Trophoblast cell (in vitro differentiated cells and primary cell): ENCODE measurements around the gene SEL1L3.
A peak's percentile ranks its signal among the peaks of the same experiment; 100 is the strongest.
"Not testable (repeated sequence)": the region's sequence is repeated elsewhere in the genome, so short reads cannot be mapped to it uniquely, and the experiment has no call there.

ENCODE experiments used
- DNase-seq, 2 donors: peaks; one replicate each; pipeline ENCODE4 v3.0.0-alpha.2; 2016
- H2AFZ ChIP-seq: 2 replicates; pipeline ENCODE4 v1.6.1; 2013; ENCODE audit warnings: low read length, moderate library complexity, mild to moderate bottlenecking; ENCODE audit not compliant: insufficient read depth, poor library complexity
- H2AK5ac ChIP-seq: 2 replicates; pipeline ENCODE4 v1.6.1; 2013; ENCODE audit warnings: mild to moderate bottlenecking, low read length
- H2BK120ac ChIP-seq: 2 replicates; pipeline ENCODE4 v1.6.1; 2013; ENCODE audit warnings: low read length, mild to moderate bottlenecking, moderate library complexity; ENCODE audit not compliant: insufficient read depth, poor library complexity
- H2BK12ac ChIP-seq: 2 replicates; pipeline ENCODE4 v1.6.1; 2013; ENCODE audit warnings: mild to moderate bottlenecking, low read length, moderate library complexity
- H2BK5ac ChIP-seq: 2 replicates; pipeline ENCODE4 v1.6.1; 2013; ENCODE audit warnings: low read length, low read depth, moderate library complexity, mild to moderate bottlenecking; ENCODE audit not compliant: poor library complexity
- H3K14ac ChIP-seq: 2 replicates; pipeline ENCODE4 v1.6.1; 2013; ENCODE audit warnings: mild to moderate bottlenecking, low read length
- H3K18ac ChIP-seq: 2 replicates; pipeline ENCODE4 v1.6.1; 2013; ENCODE audit warnings: mild to moderate bottlenecking, low read length
- H3K23ac ChIP-seq: 2 replicates; pipeline ENCODE4 v1.6.1; 2013; ENCODE audit warnings: low read length
- H3K27ac ChIP-seq: 2 replicates; pipeline ENCODE4 v1.5.1; 2013; ENCODE audit warnings: low read depth, mild to moderate bottlenecking, inconsistent platforms, low read length, moderate library complexity
- H3K27me3 ChIP-seq: 2 replicates; pipeline ENCODE4 v1.6.1; 2013; ENCODE audit warnings: inconsistent platforms, mild to moderate bottlenecking, low read length, moderate library complexity; ENCODE audit not compliant: insufficient read depth
- H3K36me3 ChIP-seq, 2 experiments: 1 replicate in 1 of 2; 2 replicates in 1 of 2; pipeline ENCODE4 v1.6.1; 2013; ENCODE audit warnings: low read length in 2 of 2, mild to moderate bottlenecking in 2 of 2, moderate library complexity in 1 of 2; ENCODE audit not compliant: insufficient read depth in 2 of 2, control insufficient read depth in 1 of 2
- H3K4ac ChIP-seq: 2 replicates; pipeline ENCODE4 v1.6.1; 2013; ENCODE audit warnings: low read depth, mild to moderate bottlenecking, low read length, moderate library complexity
- H3K4me1 ChIP-seq, 2 experiments: 1 replicate in 1 of 2; 2 replicates in 1 of 2; pipeline ENCODE4 v1.6.1; 2013; ENCODE audit warnings: low read length in 2 of 2, mild to moderate bottlenecking in 2 of 2, moderate library complexity in 1 of 2; ENCODE audit not compliant: insufficient read depth in 2 of 2, control insufficient read depth in 1 of 2
- H3K4me2 ChIP-seq: 2 replicates; pipeline ENCODE4 v1.6.1; 2013; ENCODE audit warnings: inconsistent platforms, mild to moderate bottlenecking, low read length, moderate library complexity
- H3K4me3 ChIP-seq: 2 replicates; pipeline ENCODE4 v1.5.1; 2013; ENCODE audit warnings: mild to moderate bottlenecking, low read depth, low read length, inconsistent platforms
- H3K79me1 ChIP-seq: one replicate; pipeline ENCODE4 v1.6.1; 2013; ENCODE audit warnings: low read length
- H3K79me2 ChIP-seq: 2 replicates; pipeline ENCODE4 v1.6.1; 2013; ENCODE audit warnings: low read length, mild to moderate bottlenecking; ENCODE audit not compliant: control insufficient read depth, insufficient read depth, poor library complexity
- H3K9ac ChIP-seq: 2 replicates; pipeline ENCODE4 v1.6.1; 2013; ENCODE audit warnings: mild to moderate bottlenecking, low read length
- H3K9me3 ChIP-seq: 2 replicates; pipeline ENCODE4 v1.6.1; 2013; ENCODE audit warnings: low read depth, mild to moderate bottlenecking, control low read depth, inconsistent platforms, low read length; ENCODE audit not compliant: insufficient read depth
- H4K12ac ChIP-seq: 2 replicates; pipeline ENCODE4 v1.6.1; 2013; ENCODE audit warnings: low read depth, mild to moderate bottlenecking, low read length, moderate library complexity
- H4K8ac ChIP-seq: 2 replicates; pipeline ENCODE4 v1.6.1; 2013; ENCODE audit warnings: low read depth, mild to moderate bottlenecking, low read length, moderate library complexity
- H4K91ac ChIP-seq: one replicate; pipeline ENCODE4 v1.6.1; 2013; ENCODE audit warnings: low read depth, mild to moderate bottlenecking, low read length, moderate library complexity
- WGBS: extraction: QIAGEN DNeasy Blood & Tissue Kit; methylation state at CpG from one replicate; pipeline ENCODE4 v1.1.7; 2013; ENCODE audit warnings: missing lambda C conversion rate; ENCODE audit not compliant: insufficient read length, insufficient coverage; ENCODE audit errors: extremely low coverage; 5-methylcytosine and 5-hydroxymethylcytosine counted together

Gene SEL1L3

GRCh38 chr4:25866401-25866800, 3.6 kb upstream of the SEL1L3 start:
- H3K9me3 ChIP-seq, H3K79me2 ChIP-seq, H4K91ac ChIP-seq, H3K4me1 ChIP-seq, H2BK12ac ChIP-seq, H3K36me3 ChIP-seq, H4K12ac ChIP-seq, H3K9ac ChIP-seq, H3K23ac ChIP-seq, H2AFZ ChIP-seq, H3K79me1 ChIP-seq, H2BK120ac ChIP-seq, H3K14ac ChIP-seq, H2AK5ac ChIP-seq, H4K8ac ChIP-seq, DNase-seq, H3K4me3 ChIP-seq, H3K4me2 ChIP-seq, H2BK5ac ChIP-seq, H3K4ac ChIP-seq, H3K18ac ChIP-seq, H3K27me3 ChIP-seq, H3K27ac ChIP-seq: not testable (repeated sequence)
- no CpG with 5 or more reads among the region's 4 CpGs for WGBS

GRCh38 chr4:25865586-25865985, 2.8 kb upstream of the SEL1L3 start:
- no peak overlapping the region for H2AK5ac ChIP-seq
- no peaks in the 10 kb centered on the region for H3K79me2 ChIP-seq
- DNase-seq: peak; percentile 91 to 94
- H3K4me2 ChIP-seq: no peak overlapping the region
- H3K18ac ChIP-seq: no peak overlapping the region
- H3K23ac ChIP-seq: no peak overlapping the region
- no peak overlapping the region for H2BK12ac ChIP-seq
- H3K4me1 ChIP-seq: peaks cover 0 to 5% of the 10 kb centered on the region in 2 experiments
- H4K12ac ChIP-seq: no peak overlapping the region
- no peak overlapping the region for H3K9ac ChIP-seq
- H3K27me3 ChIP-seq: peaks cover 3% of the 10 kb centered on the region
- no peak overlapping the region for H4K8ac ChIP-seq
- no peaks in the 10 kb centered on the region for H3K79me1 ChIP-seq
- H4K91ac ChIP-seq: no peak overlapping the region
- H3K14ac ChIP-seq: no peak overlapping the region
- H3K4me3 ChIP-seq: no peak overlapping the region
- no peak overlapping the region for H2AFZ ChIP-seq
- no peak overlapping the region for H3K4ac ChIP-seq
- H2BK120ac ChIP-seq: no peak overlapping the region
- H3K36me3 ChIP-seq: no peaks in the 10 kb centered on the region
- WGBS: no CpG with 5 or more reads among the region's 4 CpGs
- H3K27ac ChIP-seq: no peak overlapping the region
- H3K9me3 ChIP-seq: no peaks in the 10 kb centered on the region
- H2BK5ac ChIP-seq: no peak overlapping the region

GRCh38 chr4:25863831-25864418, 1.1 kb upstream of the SEL1L3 start:
- no peak overlapping the region for H2AK5ac ChIP-seq
- no peak overlapping the region for H4K91ac ChIP-seq
- H3K79me1 ChIP-seq: no peaks in the 10 kb centered on the region
- H3K4me2 ChIP-seq: peak overlapping the region; percentile 60
- H3K4me3 ChIP-seq: no peak overlapping the region
- H3K79me2 ChIP-seq: no peaks in the 10 kb centered on the region
- H3K27ac ChIP-seq: no peak overlapping the region
- no peaks in the 10 kb centered on the region for H3K9me3 ChIP-seq
- H2BK12ac ChIP-seq: no peak overlapping the region
- no peak overlapping the region for H4K12ac ChIP-seq
- H3K23ac ChIP-seq: no peak overlapping the region
- no peak overlapping the region for H2BK5ac ChIP-seq
- H3K9ac ChIP-seq: no peak overlapping the region
- peaks cover 3% of the 10 kb centered on the region for H3K27me3 ChIP-seq
- peaks cover 5 to 10% of the 10 kb centered on the region in 2 experiments for H3K4me1 ChIP-seq
- no peak overlapping the region for H3K4ac ChIP-seq
- H2BK120ac ChIP-seq: no peak overlapping the region
- H3K36me3 ChIP-seq: no peaks in the 10 kb centered on the region
- H2AFZ ChIP-seq: no peak overlapping the region
- no peak overlapping the region for H4K8ac ChIP-seq
- no peak overlapping the region for H3K18ac ChIP-seq
- DNase-seq: no peak
- no CpG with 5 or more reads among the region's 29 CpGs for WGBS
- no peak overlapping the region for H3K14ac ChIP-seq

- no peak overlapping the region for H3K27ac ChIP-seq
- H3K79me2 ChIP-seq: no peaks in the 10 kb centered on the region
- no CpG with 5 or more reads among the region's 26 CpGs for whole genome bisulfite sequencing
- H3K9ac ChIP-seq: no peak overlapping the region
- H2AK5ac ChIP-seq: no peak overlapping the region
- H2BK120ac ChIP-seq: no peak overlapping the region
- peak overlapping the region; percentile 60 for H3K4me2 ChIP-seq
- no peaks in the 10 kb centered on the region for H3K9me3 ChIP-seq
- no peak overlapping the region for H3K18ac ChIP-seq
- no peaks in the 10 kb centered on the region for H3K79me1 ChIP-seq
- H4K12ac ChIP-seq: no peak overlapping the region
- H3K36me3 ChIP-seq: no peaks in the 10 kb centered on the region
- H3K4me1 ChIP-seq: peaks cover 5 to 10% of the 10 kb centered on the region in 2 experiments
- H3K14ac ChIP-seq: no peak overlapping the region
- H2BK5ac ChIP-seq: no peak overlapping the region
- no peak for DNase-seq
- peak overlapping the region; percentile 75 for H3K4me3 ChIP-seq
- no peak overlapping the region for H3K4ac ChIP-seq
- no peak overlapping the region for H2BK12ac ChIP-seq
- H3K27me3 ChIP-seq: peaks cover 3% of the 10 kb centered on the region
- no peak overlapping the region for H3K23ac ChIP-seq
- H4K8ac ChIP-seq: no peak overlapping the region
- H4K91ac ChIP-seq: no peak overlapping the region
- peak overlapping the region; percentile 59 for H2AFZ ChIP-seq
These were observed 578 bp upstream of the SEL1L3 start for GRCh38 chr4:25863347-25863784.
